C4-2B (cell line): Measurements from ENCODE around the gene NEUROG1.
A peak's percentile ranks its signal among the peaks of the same experiment; 100 is the strongest.

Experiments used
- H3K27ac ChIP-seq: fragments of 450-650 bp; 2 replicates; pipeline ENCODE4 v1.5.1; 2017
- CTCF ChIP-seq: fragments of 450-650 bp; conservative IDR thresholded peaks from 2 replicates; pipeline ENCODE4 v1.5.1; 2017; ENCODE audit warnings: mild to moderate bottlenecking
- ZFX ChIP-seq: fragments of 450-650 bp; IDR thresholded peaks from 2 replicates; pipeline ENCODE4 v1.6.1; 2017

The NEUROG1 gene

GRCh38 chr5:135551593-135552447 is 16.1 kb upstream of the NEUROG1 start:
- TF ChIP-seq ZFX, result no peak
- TF ChIP-seq CTCF, result peak; percentile 92
- no peak overlapping the region for H3K27ac ChIP-seq

DNA sequence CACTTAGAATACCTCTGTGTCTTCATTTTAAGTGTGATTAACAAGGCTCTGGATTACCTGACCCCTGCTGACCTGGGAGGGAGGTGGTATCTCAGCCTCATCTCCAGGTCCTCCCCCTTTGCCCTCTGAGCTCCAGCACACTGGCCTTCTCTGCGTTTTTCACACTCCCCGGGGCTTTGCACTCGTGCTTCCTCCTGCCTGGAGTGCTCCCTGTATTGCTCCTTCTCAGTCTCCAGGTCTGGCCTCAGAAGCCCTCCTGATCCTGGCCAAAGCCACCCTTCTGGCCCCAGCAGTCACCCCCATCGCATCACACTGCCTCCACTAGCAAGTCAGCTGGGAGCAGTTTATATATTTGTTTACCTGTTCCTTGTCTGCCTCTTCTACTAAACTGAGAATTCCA is 13.6 kb upstream of the NEUROG1 start:
- TF ChIP-seq CTCF, result no peak
- no peak for TF ChIP-seq ZFX
- H3K27ac ChIP-seq, result no peak overlapping the region; the same call in 1 of the 2 replicates

- no peak for TF ChIP-seq ZFX
- no peak for TF ChIP-seq CTCF
- no peak overlapping the region for H3K27ac ChIP-seq
These were observed 12.0 kb upstream of the NEUROG1 start for GRCh38 chr5:135547590-135548254.

DNA sequence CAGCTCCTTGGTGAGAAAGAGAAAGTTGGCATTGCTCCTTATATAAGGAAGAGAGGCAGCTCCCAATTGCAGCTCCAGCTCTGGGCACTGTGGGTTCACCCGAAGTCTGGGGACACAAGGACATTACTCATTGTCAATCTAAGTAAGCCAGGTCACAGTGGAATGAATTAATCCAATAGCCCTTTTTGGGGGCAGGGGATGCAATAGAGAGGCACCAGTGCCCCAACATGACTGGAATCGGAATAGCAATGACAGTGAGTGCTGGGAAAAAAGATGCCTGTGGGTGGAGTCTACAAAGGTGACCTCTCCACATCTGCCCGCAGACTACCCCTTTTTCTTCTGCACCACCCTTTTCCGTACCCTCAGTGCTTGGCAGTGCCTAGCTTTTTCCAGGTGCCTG is 11.1 kb upstream of the NEUROG1 start:
- no peak overlapping the region for H3K27ac ChIP-seq
- no peak for TF ChIP-seq CTCF
- no peak for TF ChIP-seq ZFX

- no peak overlapping the region for H3K27ac ChIP-seq
- TF ChIP-seq CTCF (no peak), ZFX (no peak)
These were observed 10.3 kb upstream of the NEUROG1 start for GRCh38 chr5:135546101-135546500.

DNA sequence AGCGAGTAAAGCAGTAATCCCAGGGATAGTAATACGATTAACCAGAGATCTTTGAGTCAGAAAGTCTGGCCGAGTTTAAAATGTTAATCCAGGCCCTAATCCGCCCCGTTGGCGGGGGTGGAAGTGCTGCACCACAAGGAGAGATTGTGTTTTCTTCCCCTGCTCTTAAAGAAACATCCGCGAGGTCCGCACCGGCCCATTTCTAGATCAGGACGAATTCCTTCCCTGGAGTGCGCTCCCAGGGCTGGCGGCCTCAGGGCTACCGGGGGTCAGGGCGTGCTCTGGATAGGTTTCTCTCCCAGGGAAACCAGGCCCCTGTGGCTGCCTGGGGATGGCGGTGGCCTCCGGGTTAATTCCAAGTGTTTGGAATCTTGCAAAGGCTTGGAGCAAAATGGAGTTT is 9.3 kb upstream of the NEUROG1 start:
- H3K27ac ChIP-seq, result no peak overlapping the region

More for the DNA sequence above, 9.3 kb upstream of the NEUROG1 start:
- TF ChIP-seq CTCF, result no peak
